GM18517 (cell line): ENCODE measurements around the gene KCNJ4.

Source experiments
- ATAC-seq: cut with Tn5 transposase; IDR thresholded peaks from one replicate; pipeline ENCODE4 v1.9.1; 2021; ENCODE audit warnings: mild to moderate bottlenecking, moderate library complexity; ENCODE audit not compliant: unreplicated experiment

Gene KCNJ4

GRCh38 chr22:38432264-38432663 lies 22.7 kb downstream of the KCNJ4 start:
- no peak for ATAC-seq

GRCh38 chr22:38431266-38432010 lies 23.6 kb downstream of the KCNJ4 start:
- ATAC-seq, result no peak

GRCh38 chr22:38429499-38430068 lies 25.4 kb downstream of the KCNJ4 start:
- no peak for ATAC-seq

- ATAC-seq, result no peak
Measured at GRCh38 chr22:38428714-38429113, 26.3 kb downstream of the KCNJ4 start.

- ATAC-seq, result no peak
Measured at GRCh38 chr22:38427940-38428339, 27.1 kb downstream of the KCNJ4 start.

- no peak for ATAC-seq
Measured at GRCh38 chr22:38427465-38427864, 27.5 kb downstream of the KCNJ4 start.

DNA sequence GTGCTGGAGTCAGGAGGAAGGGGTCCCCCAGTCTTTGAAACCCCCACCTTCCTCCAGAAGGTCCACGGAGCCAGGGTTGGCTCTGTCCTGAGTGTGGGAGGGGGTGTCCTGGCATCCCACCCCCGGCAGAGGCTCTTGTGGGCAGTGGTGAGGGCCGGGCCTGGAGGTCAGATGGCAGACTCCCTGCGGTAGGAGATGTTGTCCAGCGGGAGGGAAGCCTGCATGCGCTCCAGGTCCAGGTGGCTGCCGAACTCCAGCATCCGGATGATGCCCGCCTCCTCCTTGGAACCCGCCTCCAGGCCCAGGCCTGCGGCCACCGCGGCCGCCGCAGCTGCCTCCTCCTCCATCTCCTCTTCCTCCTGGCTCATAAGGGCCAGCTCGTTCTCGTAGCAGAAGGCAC lies 28.4 kb downstream of the KCNJ4 start:
- ATAC-seq, result no peak

GRCh38 chr22:38424525-38425080 lies 30.4 kb downstream of the KCNJ4 start:
- ATAC-seq, result no peak

- ATAC-seq, result no peak
Measured at GRCh38 chr22:38423512-38424503, 31.2 kb downstream of the KCNJ4 start.

DNA sequence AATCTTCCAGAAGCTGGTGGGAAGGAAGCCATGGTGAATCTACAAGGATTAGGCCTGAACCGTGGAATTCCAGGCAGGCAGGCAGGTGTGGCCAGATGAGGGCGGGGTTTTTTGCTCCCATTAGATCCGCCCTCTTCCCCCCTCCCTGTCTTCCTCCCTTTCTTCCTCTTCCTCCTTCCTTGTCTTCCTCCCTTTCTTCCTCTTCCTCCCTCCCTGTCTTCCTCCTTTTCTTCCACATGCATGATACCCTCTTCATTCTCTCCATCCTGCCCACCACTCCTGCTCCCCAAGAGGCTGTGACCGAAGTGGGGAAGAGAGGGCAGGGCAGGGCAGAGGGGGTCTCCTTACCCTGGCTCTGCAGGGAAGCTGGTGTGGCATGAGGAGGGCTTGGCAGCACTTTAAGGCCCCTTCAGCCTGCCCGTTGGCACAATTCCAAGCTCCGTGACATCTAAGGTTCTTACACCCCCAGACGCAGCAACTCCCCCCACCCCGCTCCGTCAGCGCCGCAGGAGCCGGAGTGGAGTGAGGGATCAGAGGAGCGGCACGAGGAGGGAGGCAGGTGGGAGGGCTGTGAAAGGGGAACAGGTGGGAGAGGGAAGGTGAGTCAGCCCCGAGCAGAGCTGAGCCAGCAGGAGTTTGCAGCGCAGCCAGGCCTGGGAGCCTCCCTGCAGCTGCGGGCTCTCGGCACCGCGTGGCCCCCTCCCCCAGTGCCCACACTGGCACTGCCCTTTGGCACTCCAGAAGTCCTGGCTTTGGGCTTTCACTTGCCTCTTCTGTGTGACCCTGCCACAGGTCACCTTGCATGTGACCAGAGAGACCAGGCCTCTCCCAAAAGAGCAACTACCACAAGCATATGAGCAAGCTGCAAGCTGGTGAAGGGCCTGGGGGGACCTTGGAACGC lies 32.1 kb downstream of the KCNJ4 start:
- no peak for ATAC-seq

DNA sequence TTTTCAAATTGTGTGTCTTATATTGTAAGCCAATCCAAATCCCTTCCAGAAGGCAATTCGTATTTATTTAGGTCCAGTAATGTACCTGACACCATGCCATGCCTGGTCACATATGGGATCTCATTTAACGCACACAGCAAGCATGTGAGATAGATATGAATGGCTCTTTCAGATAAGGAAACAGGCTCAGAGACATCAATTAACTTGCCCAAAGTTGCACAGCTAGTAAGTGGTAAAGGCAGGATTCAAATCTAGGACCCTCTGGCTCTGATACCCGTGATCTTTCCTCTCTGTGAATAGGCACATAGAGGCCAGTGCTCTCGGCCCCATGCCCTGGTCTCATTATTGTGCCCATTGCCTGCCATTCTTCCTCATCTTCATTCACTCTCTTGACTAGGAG lies 34.3 kb downstream of the KCNJ4 start:
- ATAC-seq, result no peak

- ATAC-seq, result no peak
Measured at GRCh38 chr22:38419858-38420160, 35.2 kb downstream of the KCNJ4 start.

GRCh38 chr22:38419121-38419857 lies 35.7 kb downstream of the KCNJ4 start:
- no peak for ATAC-seq

DNA sequence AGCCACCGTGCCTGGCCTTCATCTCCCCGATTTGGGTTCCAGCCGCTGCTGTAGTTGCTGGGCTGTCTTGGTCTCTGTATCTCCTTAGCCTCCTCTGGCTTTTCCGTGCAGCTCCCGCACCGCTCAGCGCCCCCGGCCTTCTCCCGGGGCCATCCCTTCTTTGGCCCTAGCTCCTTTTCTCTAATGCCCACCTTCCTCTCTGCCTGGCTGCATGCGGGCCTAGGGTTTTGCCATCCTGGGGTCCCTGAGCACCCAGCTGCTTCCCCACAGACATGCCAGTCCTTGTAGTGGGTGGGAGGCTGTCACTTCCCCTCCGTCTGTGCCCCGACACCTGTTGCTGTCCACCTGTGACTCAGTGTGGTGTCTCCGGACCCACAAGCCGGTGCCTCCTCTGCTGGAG lies 36.4 kb downstream of the KCNJ4 start:
- no peak for ATAC-seq

- ATAC-seq, result no peak
Measured at GRCh38 chr22:38417252-38418060, 37.5 kb downstream of the KCNJ4 start.

DNA sequence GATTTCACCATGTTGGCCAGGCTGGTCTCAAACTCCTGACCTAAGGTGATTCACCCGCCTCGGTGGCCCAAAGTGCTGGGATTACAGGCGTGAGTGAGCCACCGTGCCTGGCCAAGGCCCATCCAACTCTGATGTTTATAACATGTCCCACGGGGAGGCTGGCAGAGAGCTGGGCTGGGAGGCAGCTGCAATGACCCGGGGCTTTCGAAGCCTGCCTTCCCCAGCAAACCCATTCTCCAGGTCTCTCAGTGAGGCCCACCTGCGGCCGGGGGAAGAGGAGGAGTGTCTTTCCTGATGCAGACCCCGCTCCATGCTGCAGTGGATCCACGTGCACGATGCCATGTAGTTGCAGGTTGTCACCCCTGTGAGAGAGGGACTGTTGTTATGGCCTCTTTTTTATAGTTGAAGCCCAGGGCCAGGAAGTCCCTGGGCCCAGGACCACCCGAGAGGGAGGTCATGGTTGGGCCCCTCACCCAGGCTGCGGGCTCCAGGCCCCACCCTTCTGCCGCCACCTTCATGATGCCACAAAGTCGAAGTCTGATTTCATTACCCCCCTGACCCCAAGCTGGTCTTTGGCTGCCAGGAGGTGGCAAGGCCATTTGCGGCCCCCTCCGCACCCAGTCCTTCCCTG lies 38.3 kb downstream of the KCNJ4 start:
- no peak for ATAC-seq

DNA sequence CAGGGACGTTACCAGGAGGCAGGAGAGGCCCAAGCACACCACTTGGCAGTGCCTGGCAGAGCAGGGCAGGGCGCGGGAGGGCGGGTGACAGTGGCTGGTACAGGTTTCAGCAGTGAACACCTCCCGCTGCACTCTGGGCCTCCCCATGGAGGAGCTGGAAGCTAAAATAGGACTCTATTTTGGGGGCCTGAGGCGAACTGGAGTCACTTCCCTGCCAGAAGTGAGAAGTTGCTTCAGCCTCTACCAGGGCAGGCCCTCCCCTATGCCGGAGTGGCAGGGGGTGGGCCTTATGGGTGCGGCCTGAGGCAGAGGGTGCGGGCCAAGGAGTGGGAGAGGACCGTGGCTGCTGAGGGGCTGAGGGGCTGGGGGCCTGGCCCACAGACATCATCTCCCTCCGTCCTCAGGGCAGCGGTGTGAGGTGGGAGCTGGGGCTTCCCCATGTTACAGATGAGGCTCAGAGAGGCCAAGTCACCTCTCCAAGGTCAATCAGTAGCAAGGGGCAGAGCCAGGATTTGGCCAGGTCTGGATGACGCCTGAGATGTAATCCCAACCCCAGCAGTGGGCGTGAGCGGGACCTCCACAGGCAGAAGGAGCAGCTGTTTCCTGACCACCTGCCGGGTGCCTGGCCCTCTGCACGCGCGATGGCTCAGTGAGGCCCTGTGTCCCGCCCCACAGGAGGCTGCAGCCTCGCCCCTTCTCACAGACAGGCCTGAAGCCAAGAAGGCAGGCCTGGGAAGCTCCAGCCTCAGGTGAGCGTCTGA lies 39.3 kb downstream of the KCNJ4 start:
- ATAC-seq, result no peak

DNA sequence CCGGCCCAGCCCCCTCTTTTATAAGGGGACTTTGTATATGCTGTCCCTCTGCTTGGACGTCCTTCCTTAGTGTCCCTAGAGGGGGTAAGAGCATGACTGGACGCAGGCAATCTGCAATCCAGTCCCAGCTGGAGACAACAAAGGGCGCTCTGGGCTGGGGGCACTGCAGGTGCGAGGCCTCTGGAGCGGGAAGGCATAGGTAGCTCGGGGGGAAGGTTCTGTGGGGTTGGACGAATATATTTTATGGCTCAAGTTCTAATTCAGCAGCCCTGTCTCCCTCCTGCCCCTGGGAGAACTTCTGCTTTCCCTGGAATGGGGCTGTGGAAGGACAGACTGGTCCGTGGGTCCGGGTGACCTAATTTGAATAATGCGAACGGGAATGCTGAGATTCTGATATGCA lies 40.0 kb downstream of the KCNJ4 start:
- no peak for ATAC-seq
